Measurements from ENCODE around the gene RELT. TPM values are rescaled to one million over a fixed set of nuclear protein-coding genes. Genes with fewer than 3 reads are reported as not detected.
A peak's percentile ranks its signal among the peaks of the same experiment; 100 is the strongest.

RELT gene
- total RNA-seq, 2 donors from 2014 or later = 6.5 to 14.2 TPM

- no peaks in the 10 kb centered on the region for H3K27me3 ChIP-seq (replicated peaks; ENCODE audit: insufficient read depth)
- no peak for TF ChIP-seq CTCF (IDR thresholded peaks at IDR 0.05)
- ATAC-seq (ENCODE audit: insufficient number of reproducible peaks, low FRiP score, low read depth) = no peak
- peaks cover under 1 to 8% of the 10 kb centered on the region in 2 donors for H3K4me1 ChIP-seq (ENCODE audit: control insufficient read depth in 1 of 2, low read depth in 2 of 2)
- no peaks in the 10 kb centered on the region for H3K36me3 ChIP-seq
- H3K27ac ChIP-seq = no peak overlapping the region
- no peaks in the 10 kb centered on the region for H3K9me3 ChIP-seq
- no peak overlapping the region for H3K4me3 ChIP-seq
- no peak for DNase-seq (ENCODE audit: low spot score)
Observed at GRCh38 chr11:73384531-73384871, 8.3 kb downstream of the RELT start.

- ATAC-seq (ENCODE audit: insufficient number of reproducible peaks, low FRiP score, low read depth) (no peak), DNase-seq (ENCODE audit: low spot score) (no peak)
- Histone ChIP-seq H3K27ac (peak overlapping the region in 1 of 2 donors; percentile 0), H3K4me3 (no peak overlapping the region), H3K36me3 (no peaks in the 10 kb centered on the region), H3K9me3 (no peaks in the 10 kb centered on the region), H3K4me1 (ENCODE audit: control insufficient read depth in 1 of 2, low read depth in 2 of 2) (peaks cover 0 to 4% of the 10 kb centered on the region in 2 donors), H3K27me3 (replicated peaks; ENCODE audit: insufficient read depth) (no peaks in the 10 kb centered on the region)
- no peak for TF ChIP-seq CTCF (IDR thresholded peaks at IDR 0.05)
Observed at GRCh38 chr11:73384872-73385689, 8.9 kb downstream of the RELT start.

DNA sequence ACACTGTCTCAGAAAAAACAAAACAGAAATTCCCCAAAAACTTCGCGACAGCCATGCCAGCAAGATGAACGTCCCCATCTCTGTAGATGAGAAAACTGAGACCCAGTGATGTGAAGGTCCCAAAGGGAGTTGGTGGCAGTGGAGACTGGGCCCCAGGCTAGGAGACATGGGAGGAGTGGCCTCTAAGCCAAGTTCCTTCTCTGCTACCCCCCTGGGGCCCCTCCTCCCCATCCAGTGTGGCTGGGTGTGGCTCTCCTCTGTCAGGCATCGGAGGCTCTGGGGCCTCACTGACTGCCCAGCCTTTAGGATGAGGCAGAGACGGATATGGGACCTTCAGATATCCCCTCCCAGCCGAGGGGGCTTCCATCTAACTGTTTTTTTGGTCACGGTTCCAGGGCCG lies 9.8 kb downstream of the RELT start:
- H3K9me3 ChIP-seq = no peaks in the 10 kb centered on the region
- no peak overlapping the region for H3K4me3 ChIP-seq
- ATAC-seq (ENCODE audit: insufficient number of reproducible peaks, low FRiP score, low read depth) (no peak), DNase-seq (ENCODE audit: low spot score) (no peak)
- peak overlapping the region in 1 of 2 donors; percentile 0 for H3K27ac ChIP-seq
- H3K27me3 ChIP-seq (replicated peaks; ENCODE audit: insufficient read depth) = no peaks in the 10 kb centered on the region
- no peaks in the 10 kb centered on the region for H3K4me1 ChIP-seq (ENCODE audit: control insufficient read depth in 1 of 2, low read depth in 2 of 2)
- no peak for TF ChIP-seq CTCF (IDR thresholded peaks at IDR 0.05)
- H3K36me3 ChIP-seq = no peaks in the 10 kb centered on the region

GRCh38 chr11:73386546-73386945 lies 10.3 kb downstream of the RELT start:
- no peak for TF ChIP-seq CTCF (IDR thresholded peaks at IDR 0.05)
- Histone ChIP-seq H3K36me3 (no peaks in the 10 kb centered on the region), H3K27me3 (replicated peaks; ENCODE audit: insufficient read depth) (no peaks in the 10 kb centered on the region), H3K27ac (no peak overlapping the region), H3K9me3 (no peaks in the 10 kb centered on the region), H3K4me3 (no peak overlapping the region), H3K4me1 (ENCODE audit: control insufficient read depth in 1 of 2, low read depth in 2 of 2) (no peaks in the 10 kb centered on the region)
- ATAC-seq (ENCODE audit: insufficient number of reproducible peaks, low FRiP score, low read depth) (no peak), DNase-seq (ENCODE audit: low spot score) (no peak)

DNA sequence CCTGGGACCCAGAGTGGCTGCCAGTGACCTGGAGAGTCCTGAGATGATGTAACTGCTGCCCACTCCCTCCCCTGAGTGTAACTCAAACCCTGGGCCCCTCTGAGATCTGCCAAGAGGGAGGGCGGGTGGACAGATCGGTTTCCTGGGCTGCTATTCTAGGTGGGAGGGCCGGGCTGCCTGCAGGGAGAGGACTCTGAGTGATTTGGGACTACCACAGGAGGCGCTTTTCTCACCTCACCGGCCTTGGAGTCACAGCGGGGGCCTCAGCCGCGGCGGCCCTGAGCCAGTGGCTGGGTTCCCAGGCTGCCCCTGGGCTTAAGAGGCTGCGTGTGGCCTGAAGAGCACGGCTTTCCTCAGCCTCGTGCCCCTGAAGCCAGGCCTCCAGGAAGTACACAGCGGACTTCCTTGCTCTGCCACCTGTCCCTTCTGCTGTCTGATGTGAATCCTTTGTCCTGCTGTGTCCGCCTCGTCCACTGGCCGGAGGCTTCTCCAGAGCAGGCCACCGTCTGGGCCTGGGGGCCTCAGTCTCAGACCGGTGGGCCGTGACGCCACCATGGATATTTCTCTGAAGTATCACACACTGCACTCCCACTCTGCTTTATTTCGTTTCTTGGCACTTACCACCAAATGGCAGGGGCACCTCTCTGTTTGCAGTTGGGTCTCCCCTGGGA lies 11.5 kb downstream of the RELT start:
- H3K27me3 ChIP-seq (replicated peaks; ENCODE audit: insufficient read depth) = no peaks in the 10 kb centered on the region
- no peak overlapping the region for H3K27ac ChIP-seq
- DNase-seq (ENCODE audit: low spot score) (no peak), ATAC-seq (ENCODE audit: insufficient number of reproducible peaks, low FRiP score, low read depth) (no peak)
- TF ChIP-seq CTCF (IDR thresholded peaks at IDR 0.05) = no peak
- no peaks in the 10 kb centered on the region for H3K9me3 ChIP-seq
- no peak overlapping the region for H3K4me3 ChIP-seq
- H3K36me3 ChIP-seq = no peaks in the 10 kb centered on the region
- no peaks in the 10 kb centered on the region for H3K4me1 ChIP-seq (ENCODE audit: control insufficient read depth in 1 of 2, low read depth in 2 of 2)

Data from thoracic aorta (tissue), 2 donors.